Measurements from ENCODE around the gene UCHL3.

The UCHL3 gene

GRCh38 chr13:75635101-75635827 is 85.7 kb downstream of the UCHL3 start:
- no peak for FAIRE-seq

DNA sequence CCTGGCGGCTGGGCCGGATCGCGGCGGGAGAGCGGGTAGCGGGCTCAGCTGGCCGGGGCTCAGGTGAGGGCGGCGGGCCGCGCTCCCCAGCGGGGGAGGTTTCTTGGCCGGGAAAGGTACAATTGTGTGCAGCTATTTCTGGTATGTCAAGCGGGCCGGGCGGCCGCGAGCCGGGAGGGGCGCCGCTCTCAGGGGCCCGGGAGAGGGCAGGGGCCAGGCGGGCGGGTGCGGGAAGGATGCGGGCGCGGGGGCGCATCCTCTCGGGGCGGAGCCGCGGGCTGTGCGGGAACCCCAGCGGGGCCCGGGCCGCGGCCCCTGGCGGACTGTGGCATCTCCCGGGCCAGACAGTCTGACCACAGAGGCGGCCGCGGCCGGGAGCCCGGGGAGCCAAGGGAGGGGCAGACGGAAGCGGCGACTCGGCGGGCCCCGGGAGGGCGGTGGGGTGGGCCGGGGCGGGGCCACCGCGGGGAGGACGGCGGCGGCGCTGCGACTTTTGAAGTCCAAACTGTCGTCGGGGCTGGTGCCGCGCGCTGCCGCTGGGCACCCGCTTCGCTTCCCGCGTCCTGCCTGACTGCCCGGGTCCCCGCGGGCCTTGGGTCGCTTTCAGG is 86.3 kb downstream of the UCHL3 start, which contains the start of gene LMO7:
Gene LMO7 (plus strand): TSS at position 503 of the 608 bp plus-strand sequence. CDS start 328 bp downstream, outside the sequence.
- no peak for FAIRE-seq

DNA sequence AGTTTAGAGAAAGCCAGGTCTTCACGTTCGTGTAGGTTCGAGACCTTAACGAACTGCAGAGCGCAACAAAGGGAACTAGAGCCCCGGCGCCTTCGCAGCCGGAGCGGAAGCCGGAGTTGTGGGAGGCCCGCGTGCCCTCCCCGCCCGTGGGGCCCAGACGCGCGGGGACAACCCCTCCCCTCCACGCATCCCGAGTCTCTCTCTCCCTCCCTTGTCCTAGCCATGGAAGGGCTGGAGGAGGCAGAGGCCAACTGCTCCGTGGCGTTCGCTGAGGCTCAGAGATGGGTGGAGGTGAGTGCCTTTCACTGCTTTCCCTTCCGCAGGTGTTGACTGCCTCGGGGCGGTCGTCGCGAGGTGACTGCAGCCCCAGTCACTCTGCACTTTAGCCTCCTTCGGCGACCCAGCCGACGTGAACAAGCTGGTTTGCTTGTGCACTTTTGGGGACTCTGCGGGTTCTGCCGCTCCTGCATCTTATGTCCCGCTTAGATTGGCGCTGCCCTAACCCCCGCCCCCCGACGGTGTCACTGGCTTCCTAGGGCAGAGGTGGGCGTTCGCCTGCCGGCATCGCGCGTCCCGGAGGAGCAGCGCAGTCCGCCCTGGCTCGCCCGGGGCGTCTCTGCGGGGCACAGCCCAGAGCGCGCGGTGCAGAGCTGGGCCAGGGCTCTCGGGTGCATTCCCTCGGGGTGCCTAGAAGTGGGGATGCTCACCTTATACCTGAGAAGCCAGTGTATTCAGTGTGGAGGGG is 87.0 kb downstream of the UCHL3 start:
- no peak for FAIRE-seq

DNA sequence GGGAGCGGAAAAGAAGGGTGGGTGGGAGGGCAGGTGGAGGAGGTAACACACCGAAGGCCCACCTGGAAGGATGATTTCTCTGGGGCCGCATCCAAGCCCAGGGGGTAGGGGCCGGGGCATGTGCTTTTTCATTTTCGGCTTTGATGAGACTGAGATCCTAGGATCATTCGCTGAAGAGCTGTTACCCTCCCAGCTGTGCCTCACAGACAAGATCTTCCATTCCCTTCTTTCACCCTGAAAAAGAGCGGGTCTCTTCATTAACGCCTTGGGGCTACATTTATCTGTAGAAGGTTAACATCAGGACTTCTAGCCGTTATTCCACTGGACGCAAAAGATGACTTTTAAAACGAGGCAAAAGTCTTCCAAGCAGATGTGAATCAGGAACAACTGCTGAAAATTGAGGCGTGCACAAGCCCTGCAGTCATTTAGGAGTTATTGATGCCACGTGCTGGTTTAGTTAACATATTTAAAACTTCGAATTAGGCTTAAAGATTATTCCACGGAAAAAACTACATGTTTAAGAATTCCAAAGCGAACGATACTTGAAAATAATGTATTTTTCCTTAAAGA is 87.7 kb downstream of the UCHL3 start:
- FAIRE-seq = no peak

GRCh38 chr13:75639454-75639853 is 89.9 kb downstream of the UCHL3 start:
- FAIRE-seq = no peak

DNA sequence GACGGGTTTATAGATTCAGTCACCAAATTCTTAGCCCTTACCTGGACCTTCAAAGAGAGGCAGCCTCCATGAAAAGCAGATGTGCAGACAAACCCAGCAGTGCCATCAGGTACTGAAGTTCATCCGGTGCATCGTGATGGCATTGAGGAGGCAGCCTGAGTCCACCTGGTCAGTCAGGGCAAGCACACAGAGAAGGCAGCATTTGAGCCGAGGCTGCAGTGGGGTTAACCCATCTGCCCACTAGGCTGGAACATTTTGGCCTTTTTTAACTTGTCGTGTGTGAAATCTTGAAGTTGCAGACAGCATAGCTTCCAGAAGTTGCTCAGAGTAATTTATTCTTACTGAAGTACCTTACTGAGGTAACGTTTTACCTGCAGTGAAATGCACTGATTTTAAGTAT is 91.4 kb downstream of the UCHL3 start:
- no peak for FAIRE-seq

DNA sequence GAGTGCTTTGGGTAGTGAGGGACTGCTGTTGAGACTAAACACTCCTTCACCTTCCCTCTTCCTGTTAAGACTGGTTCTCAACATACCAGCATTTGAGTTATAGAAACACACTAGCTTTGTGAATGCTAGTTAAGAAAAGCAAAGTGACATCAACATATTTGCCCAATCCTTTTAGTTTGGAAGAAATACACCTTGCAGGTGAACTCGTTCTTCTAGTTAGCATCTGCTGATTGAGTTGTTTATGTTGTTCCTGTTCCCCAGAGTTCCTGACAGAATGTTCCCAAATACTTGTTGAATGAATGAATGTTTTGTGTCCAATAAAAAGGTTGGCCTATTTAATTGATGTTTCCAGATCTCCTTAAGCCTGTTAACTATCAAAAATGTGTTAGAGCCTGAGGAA is 93.6 kb downstream of the UCHL3 start:
- FAIRE-seq = no peak

DNA sequence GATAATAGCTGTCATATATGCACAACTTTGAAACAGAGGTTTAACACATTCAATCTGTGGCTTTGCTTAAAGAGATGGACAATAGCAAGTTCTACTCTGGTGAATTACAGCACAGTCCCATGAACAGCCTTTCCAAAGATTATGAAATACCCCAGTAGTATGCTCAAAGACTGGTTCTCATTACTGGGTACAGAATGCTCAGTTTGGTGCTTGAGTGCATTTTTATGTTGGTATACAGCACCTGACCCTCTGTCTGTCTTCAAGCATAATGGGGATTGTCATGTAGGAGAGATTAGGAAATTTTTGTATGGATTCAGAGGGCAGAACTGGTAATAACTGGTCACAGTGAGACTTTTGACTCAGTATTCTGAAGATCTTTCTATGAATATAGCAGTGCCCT is 94.1 kb downstream of the UCHL3 start:
- no peak for FAIRE-seq

DNA sequence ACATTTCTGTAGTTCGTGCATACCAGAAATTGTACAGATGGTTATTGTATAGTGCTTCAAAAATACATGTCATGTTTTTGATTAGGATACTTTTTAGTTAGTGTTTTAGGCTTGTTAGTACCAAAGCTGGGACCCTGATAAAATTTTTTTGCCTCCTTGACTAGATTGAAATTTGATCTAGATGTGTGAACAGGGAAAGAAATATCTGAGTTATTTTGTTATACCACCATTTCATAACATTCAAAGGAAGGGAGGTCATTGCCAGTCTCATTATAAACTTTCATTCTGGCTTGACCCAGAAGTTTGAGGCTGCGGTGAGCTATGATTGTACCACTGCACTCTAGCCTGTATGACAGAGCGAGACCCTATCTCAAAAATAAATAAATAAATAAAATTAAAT is 95.5 kb downstream of the UCHL3 start:
- FAIRE-seq = no peak

- no peak for FAIRE-seq
These were observed 97.7 kb downstream of the UCHL3 start for GRCh38 chr13:75647126-75647784.

DNA sequence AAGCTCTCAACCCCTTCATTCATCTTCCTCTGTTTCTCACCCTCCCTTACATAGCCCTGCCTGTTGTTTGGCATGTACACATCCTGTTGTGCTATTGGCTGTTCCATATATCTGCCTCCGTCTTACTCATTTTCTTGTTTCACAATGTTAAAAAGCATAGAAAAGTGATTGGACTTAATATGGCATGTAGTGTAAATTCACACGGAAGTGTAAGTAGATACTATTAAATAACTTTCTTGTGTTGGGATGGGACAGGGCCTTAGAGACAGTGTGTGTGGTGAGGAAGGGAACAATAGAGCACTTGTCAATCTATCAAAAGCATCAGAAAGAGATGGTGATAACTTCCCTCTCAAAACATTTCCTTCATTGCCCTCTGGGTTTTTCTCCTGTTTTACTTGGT is 98.9 kb downstream of the UCHL3 start:
- no peak for FAIRE-seq

GRCh38 chr13:75651013-75651412 is 101.4 kb downstream of the UCHL3 start:
- FAIRE-seq = no peak

- FAIRE-seq = no peak
These were observed 103.1 kb downstream of the UCHL3 start for GRCh38 chr13:75652726-75653125.
